NCI-H2196 treated with DMSO at 0.1 percent for 48 hours (cell line): ENCODE results near the gene SLAMF9.

ENCODE experiments used
- DNase-seq: peaks from one replicate; lab custom pipeline; 2025; ENCODE audit not compliant: unreplicated experiment; lab: John Stamatoyannopoulos, UW

The SLAMF9 gene

DNA sequence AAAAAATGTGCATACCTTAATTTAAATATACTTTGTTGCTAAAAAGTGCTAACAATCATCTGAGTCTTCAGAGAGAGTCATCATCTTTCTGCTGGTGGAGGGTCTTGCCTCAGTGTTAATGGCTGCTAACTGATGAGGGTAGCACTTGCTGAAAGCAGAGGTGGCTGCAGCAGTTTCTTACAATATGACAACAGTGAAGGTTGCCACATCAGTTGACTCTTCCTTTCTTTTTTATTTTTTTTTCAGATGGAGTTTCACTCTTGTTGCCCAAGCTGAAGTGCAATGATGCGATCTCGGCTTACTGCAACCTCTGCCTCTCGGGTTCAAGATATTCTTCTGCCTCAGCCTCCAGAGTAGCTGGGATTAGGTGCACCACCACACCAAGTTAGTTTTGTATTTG, 51.5 kb downstream of the SLAMF9 start:
- no peak for DNase-seq
